Measurements from ENCODE around the gene GAN.
"Not testable (repeated sequence)": the region's sequence is repeated elsewhere in the genome, so short reads cannot be mapped to it uniquely, and the experiment has no call there.

Gene GAN

GRCh38 chr16:81310045-81310644, 4.6 kb upstream of the GAN start:
- no peak for DNase-seq

GRCh38 chr16:81311762-81312161, 3.0 kb upstream of the GAN start:
- DNase-seq: no peak

DNA sequence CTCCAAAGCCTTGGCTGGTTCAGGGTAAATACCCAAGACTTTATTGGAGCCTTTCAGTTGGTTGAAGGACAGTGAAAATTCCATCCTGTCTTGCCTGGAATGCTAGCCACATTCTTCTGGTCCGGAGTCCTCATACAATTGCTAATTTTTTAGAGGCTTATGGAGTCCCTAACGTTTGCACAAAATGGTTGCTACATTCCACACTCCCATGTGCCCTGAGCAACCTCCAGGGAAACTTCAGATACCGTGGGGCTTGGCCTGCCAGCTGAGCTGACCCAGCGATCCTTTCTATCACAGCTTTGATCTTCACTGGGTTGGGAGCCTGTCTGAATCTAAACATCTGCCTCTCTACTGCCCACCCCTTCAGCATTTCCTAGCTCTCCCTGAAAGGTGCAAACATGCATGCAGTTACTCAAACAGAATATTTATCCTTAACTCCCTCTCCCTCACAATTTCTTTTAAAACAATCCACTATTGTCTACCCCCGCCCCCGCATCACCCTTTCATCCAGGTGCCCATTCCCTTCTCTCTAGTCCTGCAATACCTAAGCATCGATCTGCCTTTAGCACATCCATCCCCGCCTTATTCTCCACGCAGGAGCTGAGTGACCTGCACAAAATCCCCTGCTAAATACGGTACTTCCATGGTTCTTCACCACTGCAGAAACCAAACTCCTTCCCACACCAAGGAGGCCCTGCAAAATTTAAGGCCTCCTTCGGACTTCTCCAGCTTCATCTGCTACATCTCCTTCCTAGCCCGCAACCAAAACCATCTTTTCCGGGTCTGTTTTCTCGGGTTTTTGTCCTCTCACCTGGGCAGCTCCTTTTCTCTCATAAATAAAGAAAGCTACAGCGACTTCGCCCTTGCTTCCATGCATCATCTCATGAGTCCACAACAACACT, 810 bp upstream of the GAN start:
- DNase-seq: no peak

DNA sequence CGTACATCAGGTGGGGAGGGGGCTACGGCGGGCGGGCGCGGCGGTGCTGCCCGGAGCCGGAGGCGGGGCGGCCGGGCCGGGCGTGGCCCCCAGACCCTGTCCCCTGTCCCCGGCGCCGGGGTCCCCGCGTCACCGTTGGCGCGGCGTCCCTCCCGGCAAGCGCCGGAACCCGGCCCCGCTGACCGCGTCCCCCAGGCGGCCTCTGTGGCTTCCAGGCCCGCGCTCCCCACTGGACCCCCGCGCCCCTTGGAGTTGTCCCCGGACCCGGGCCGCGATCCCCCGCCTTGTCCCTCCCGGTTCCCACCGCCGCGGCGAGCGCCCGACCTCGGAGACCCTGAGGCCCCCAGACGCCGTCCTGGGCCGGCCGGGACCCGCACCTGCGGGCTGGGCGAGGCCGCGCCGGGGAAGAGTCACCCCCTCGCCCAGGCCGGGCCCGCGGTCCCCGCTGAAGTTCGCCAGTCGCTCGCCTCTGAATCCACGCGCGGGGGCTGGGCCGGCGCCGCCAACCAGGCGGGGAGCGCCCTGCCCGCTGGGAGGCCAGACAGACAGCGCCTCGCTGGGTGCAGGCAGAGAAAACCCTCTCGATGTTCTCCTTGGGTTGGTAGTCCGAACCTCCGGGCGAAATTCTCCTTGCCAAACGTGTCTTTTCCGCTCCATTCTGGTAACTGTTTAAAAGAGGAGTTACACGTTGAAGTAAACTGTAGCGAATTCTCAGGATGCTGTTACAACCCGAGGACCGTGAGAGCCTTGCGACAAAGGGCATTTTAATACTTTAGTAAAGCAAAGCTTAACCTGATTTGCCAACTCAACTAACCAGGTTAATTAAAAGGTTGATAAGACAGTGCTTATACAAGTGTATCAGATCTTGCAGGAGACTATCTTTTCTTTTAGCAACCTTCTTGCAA, 761 bp downstream of the GAN start:
- DNase-seq: peak; percentile 54

- no peak for DNase-seq
Observed at GRCh38 chr16:81316176-81316496, 1.4 kb downstream of the GAN start.

GRCh38 chr16:81318711-81319110, 3.9 kb downstream of the GAN start:
- DNase-seq: no peak

DNA sequence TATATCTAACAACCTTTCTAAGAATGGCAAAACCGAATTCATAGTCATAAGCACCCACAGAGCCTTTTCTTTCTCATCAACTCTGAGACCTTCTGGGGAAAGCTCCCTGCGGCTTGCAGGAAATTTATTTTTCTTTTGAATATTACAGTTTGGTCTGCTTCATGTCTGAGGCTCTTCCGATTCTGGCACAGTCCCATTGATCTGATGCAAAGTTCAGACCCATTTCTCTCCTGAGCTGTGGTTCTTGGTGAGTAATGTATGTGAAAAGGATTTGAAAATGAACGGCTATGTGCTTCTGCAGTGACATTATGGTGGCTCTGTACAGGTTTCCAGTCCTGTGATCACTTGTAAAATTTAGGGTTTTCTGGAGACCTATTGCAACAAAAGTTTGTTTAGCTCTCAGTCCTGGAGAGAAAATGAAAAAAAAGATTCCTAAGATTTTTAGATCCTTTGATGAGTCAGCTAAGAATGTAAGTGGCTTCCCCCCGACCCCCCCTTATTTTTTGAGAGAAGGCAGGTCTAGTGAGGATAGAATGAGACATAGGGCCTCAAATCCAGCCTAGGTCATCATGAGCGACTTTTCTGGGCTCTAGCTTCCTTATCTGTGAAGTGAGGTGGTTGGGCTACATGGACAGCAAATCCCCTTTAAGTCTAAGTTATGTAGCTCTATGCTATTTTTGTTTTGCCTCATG, 4.6 kb downstream of the GAN start:
- no peak for DNase-seq

- DNase-seq: no peak
Observed at GRCh38 chr16:81321039-81321438, 6.3 kb downstream of the GAN start.

DNA sequence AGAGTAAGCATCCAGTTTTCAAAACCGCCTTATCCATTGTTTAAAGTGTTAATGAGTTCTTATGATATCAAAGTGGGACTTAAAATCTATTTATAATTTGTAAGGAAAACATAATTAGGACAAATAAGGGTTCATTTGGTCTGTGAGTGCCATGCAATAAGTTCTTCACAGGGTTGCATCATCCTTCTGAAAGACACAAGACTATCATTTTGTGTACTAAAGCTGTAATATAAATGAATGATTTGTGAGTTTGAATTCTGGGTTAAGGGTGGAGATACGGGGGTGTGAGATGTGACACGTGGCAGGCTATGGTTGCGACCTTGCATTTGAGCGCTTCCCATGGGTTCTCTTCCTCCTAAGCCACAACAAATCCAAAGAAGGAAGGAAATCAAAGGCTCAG, 6.8 kb downstream of the GAN start:
- DNase-seq: no peak

DNA sequence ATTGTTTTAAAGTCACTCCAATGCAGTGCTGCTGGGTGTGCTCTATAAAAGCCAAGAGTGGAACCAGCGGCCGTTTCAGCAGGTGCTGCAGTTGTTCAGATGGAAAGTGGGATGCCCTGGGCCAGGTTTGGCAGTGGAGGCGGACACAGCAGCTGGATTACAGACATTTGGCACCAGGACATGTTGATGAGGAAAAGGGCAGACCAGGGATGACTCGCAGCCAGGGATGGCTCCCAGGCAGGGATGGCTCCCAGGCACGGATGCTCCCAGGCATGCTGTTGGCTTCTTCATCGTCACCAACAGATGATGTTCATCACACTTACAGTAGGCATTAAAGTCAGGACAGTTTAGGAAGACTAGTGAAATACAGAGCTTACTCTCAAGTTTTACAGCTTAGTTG, 10.0 kb downstream of the GAN start:
- DNase-seq: no peak

GRCh38 chr16:81327011-81327410, 12.2 kb downstream of the GAN start:
- DNase-seq: no peak

DNA sequence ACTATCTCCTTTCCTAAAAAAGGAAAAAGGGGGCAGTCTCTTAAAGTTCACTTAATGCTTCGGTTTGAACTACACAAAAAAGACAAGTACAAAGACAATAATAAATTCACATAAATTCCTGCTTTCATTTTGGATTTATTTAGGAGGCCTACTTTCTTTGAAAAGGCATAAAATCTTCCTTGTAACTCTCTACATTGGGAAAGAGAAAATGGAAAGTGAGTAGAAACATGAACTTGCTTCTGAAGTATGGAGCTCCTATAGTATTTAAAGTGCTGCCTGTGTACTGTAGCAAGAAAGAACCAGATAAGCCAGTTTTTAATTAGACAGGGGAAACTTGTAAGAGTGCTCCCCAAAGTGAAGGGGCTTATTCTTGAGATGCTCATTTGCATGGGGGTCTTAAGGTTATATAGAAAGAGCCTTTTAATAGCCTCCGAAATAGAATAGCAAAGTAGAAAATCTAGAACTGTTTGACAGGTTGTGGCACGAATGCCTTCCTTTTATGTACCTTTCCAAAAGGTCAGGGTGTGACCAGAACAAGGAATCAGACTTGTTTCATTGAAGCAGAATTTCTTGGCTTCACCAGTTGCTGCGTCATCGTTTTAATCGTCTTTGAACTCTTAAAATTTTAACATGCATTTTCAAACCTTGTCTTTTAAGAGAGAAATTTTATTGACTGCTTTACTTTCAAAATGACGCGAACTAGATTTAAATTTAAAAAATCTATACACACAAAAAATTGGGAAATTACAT, 12.9 kb downstream of the GAN start:
- no peak for DNase-seq

DNA sequence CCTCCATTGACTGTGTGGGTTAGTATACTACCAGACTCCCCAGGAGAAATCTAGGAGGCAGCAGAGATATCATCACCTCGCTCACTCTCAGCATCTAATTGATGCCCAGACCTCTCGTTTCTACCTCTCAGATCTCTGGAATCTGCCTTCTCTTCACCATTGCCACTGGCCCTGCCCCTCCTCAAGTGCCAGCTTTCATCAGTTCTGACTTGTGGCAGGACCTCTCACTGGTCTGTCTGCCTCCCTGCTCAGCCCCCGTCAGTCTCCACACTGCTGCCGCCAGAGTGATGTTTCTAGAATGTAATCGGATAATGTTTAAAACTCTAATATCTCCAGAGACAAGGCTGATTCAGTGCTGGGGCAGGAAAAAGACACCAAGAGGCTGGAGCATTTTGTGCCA, 15.2 kb downstream of the GAN start:
- DNase-seq: no peak

- no peak for DNase-seq
Observed at GRCh38 chr16:81333356-81333755, 18.6 kb downstream of the GAN start.

DNA sequence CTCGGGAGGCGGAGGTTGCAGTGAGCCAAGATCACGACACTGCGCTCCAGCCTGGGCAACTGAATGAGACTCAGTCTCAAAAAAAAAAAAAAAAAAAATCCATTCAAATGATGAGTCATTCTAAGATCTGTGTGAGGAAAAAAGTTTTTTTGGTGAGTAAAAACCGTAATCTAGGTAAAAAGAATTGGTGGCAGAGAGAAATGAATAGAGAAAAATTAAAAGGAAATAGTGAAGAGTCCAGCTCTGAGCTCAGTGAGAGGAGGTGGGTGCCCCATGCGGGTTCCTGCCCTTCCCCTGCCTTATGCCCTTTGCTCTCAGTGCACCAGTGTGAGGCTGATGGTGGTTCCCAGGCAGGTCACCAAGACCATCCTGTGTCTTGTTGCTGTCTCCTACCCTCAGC, 20.9 kb downstream of the GAN start:
- peak; percentile 26 for DNase-seq

GRCh38 chr16:81337097-81337496, 22.3 kb downstream of the GAN start:
- no peak for DNase-seq

GRCh38 chr16:81345172-81345571, 30.4 kb downstream of the GAN start:
- not testable (repeated sequence) for DNase-seq

DNA sequence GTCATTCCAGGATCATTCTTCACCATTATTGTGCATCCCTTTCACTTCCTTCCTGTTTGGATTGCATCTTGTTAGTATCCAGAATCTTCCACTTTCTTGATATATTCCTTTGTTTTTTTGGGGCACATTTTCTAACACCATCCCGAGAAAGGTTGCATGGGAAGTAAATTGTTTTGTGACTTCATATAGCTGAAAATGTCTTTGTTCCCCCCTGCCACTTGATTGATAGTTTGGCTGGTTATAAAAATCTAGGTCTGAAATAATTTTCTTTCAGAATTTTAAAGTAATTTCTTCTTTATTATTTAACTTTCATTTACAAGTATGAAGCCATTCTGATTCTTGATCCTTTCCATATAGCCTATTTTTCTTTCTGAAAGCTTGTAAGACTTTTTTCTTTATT, 32.7 kb downstream of the GAN start:
- no peak for DNase-seq

GRCh38 chr16:81349608-81350305, 35.0 kb downstream of the GAN start:
- DNase-seq: no peak

- no peak for DNase-seq
Observed at GRCh38 chr16:81350306-81350615, 35.5 kb downstream of the GAN start.

GRCh38 chr16:81353895-81354294, 39.1 kb downstream of the GAN start:
- no peak for DNase-seq

- DNase-seq: no peak
Observed at GRCh38 chr16:81357711-81358260, 43.0 kb downstream of the GAN start.

Measured in activated naive CD4-positive, alpha-beta T cell treated with anti-CD3 and anti-CD28 coated beads, Interleukin-2, amount 50 U/mL, for 16 hours (primary cell).